ENCODE results near the gene EFHD1.
A peak's percentile ranks its signal among the peaks of the same experiment; 100 is the strongest.

EFHD1 gene

GRCh38 chr2:232633413-232634205 lies at the start of gene EFHD1:
EFHD1 (plus strand) TSS chr2:232633604; CDS start chr2:232633705, 101 bp downstream.
- DNase-seq = no peak

- DNase-seq = peak; percentile 55
Measured at GRCh38 chr2:232584238-232584637, 49.2 kb upstream of the EFHD1 start.

GRCh38 chr2:232586943-232587505 lies 46.4 kb upstream of the EFHD1 start:
- DNase-seq = no peak

- DNase-seq = no peak
Measured at GRCh38 chr2:232587512-232587911, 45.9 kb upstream of the EFHD1 start.

- no peak for DNase-seq
Measured at GRCh38 chr2:232588031-232588430, 45.4 kb upstream of the EFHD1 start.

GRCh38 chr2:232588680-232589585 lies 44.5 kb upstream of the EFHD1 start:
- peak; percentile 6 for DNase-seq

GRCh38 chr2:232592772-232593395 lies 40.5 kb upstream of the EFHD1 start:
- peak; percentile 82 for DNase-seq

- DNase-seq = no peak
Measured at GRCh38 chr2:232593982-232594381, 39.4 kb upstream of the EFHD1 start.

GRCh38 chr2:232597362-232598079 lies 35.9 kb upstream of the EFHD1 start:
- DNase-seq = no peak

GRCh38 chr2:232598293-232598692 lies 35.1 kb upstream of the EFHD1 start:
- no peak for DNase-seq

GRCh38 chr2:232600053-232600773 lies 33.2 kb upstream of the EFHD1 start:
- DNase-seq = no peak

- DNase-seq = no peak
Measured at GRCh38 chr2:232603283-232603682, 30.1 kb upstream of the EFHD1 start.

GRCh38 chr2:232604535-232604934 lies 28.9 kb upstream of the EFHD1 start:
- no peak for DNase-seq

GRCh38 chr2:232607011-232607410 lies 26.4 kb upstream of the EFHD1 start:
- no peak for DNase-seq

- no peak for DNase-seq
Measured at GRCh38 chr2:232609607-232610006, 23.8 kb upstream of the EFHD1 start.

- no peak for DNase-seq
Measured at GRCh38 chr2:232610081-232610480, 23.3 kb upstream of the EFHD1 start.

- no peak for DNase-seq
Measured at GRCh38 chr2:232611061-232611460, 22.3 kb upstream of the EFHD1 start.

- DNase-seq = no peak
Measured at GRCh38 chr2:232611559-232612218, 21.7 kb upstream of the EFHD1 start.

GRCh38 chr2:232613538-232614134 lies 19.8 kb upstream of the EFHD1 start:
- no peak for DNase-seq

- no peak for DNase-seq
Measured at GRCh38 chr2:232615339-232615738, 18.1 kb upstream of the EFHD1 start.

- no peak for DNase-seq
Measured at GRCh38 chr2:232621186-232621585, 12.2 kb upstream of the EFHD1 start.

All from DMS153 (cell line).